ENCODE data around the gene OR2A42.
"Not testable (repeated sequence)": the region's sequence is repeated elsewhere in the genome, so short reads cannot be mapped to it uniquely, and the experiment has no call there.

Gene OR2A42

DNA sequence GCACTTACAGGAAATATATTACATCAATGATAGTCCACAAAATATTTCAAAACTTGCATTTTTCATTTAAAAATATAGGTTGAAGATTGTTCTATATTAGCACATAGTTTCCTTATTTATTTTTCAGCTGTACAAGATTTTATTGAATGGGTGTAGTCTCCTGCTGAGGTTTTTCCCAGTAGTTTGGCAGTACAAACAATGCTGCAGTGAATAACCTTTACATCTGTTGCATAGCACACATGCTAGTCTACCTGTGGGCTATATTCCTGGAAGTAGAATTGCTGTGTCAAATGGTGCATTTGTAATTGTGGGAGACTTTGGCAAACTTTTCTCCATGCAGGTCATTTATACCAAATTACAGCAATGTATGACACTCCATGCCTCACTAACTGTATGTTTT, 18.9 kb downstream of the OR2A42 start:
- DNase-seq = not testable (repeated sequence)

DNA sequence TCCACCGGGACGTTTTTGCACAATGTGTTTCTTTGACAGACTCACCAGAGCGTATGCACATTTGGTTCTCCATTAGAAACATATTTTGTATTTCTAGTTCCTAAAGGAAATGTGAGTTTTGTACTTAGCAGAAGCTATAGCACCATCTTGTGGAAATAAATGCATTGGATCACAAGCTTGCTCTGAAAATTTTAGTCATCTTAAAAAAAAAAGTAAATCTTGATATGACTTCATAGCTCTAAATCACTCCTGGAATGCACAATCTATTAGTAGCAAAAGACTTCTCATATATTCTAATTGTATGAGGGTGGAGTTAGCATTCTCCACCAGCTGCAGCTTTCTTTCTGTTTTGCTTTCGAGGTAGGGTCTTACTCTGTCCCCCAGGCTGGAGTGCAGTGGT, 20.3 kb downstream of the OR2A42 start:
- DNase-seq = not testable (repeated sequence)

DNA sequence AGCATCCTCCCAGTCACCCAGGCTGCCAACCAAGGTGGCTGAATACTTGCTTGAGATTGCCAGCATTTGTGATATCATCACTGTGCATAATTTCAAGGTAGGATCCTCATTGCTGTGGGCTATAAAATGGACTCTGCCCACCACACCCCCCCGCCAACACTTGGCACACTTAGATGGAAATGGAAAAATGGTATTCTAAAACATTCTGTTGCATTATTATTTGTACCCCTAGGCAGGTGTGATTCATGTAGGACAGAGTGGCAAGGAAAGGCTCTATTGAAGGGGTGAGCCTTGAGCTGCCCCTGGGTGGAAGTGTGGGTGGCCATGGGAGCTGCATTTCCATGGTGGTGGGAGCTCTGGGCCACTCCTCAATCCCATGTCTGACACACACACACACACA, 20.8 kb downstream of the OR2A42 start:
- not testable (repeated sequence) for DNase-seq

DNA sequence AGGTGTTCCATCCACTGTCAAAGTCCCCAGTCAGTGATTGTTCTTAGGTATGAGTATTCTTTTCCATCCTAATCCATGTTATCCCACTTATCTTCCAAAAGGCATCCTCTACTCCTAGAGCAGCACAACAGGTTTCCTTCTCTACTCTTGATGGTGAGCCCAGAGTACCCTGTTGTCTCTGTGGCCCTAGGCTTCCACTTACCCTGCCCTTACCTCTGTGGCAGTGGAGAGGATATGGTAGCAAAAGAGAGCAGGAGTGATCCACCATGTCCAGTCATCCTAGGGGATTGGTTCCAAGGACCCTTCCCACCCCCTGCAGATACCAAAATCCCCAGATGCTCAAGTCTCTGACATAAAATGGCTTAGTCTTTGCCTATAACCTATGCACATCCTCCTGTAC, 22.2 kb downstream of the OR2A42 start:
- DNase-seq = not testable (repeated sequence)

DNA sequence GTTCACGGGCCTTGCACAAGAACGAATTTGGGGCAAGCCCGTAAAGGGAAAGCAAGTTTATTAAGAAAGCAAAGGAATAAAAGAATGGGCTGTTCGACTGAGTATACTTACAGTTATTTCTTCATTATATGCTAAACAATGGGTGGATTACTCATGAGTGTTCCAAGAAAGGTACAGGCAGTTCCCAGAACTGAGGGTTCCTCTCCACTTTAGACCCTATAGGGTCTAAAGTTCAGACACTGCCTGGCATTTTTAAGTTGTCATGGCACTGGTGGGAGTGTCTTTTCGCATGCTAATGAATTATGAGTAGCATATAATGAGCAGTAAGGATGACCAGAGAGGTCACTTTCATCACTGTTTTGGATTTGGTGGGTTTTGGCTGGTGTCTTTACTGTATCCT, 34.1 kb downstream of the OR2A42 start:
- DNase-seq = not testable (repeated sequence)

DNA sequence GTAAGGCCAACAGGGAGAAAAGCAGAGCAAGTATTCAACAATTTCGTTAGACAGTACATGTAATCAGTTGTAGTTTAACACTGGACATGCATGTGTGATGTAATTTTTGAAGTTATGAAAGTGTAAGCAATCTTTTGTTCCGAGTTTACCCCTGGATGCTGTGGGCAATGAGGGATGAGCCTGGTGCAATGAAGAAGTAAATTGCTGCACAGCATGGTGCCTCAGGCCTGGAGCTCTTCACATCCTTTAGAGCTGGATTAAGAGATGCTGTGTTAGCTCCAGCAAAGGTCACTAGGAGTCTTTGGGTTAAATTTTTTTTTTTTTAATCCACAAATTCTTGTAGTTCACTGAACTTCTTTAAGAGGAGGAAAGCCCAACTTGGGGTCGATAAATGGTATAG, 36.3 kb downstream of the OR2A42 start:
- DNase-seq = not testable (repeated sequence)

DNA sequence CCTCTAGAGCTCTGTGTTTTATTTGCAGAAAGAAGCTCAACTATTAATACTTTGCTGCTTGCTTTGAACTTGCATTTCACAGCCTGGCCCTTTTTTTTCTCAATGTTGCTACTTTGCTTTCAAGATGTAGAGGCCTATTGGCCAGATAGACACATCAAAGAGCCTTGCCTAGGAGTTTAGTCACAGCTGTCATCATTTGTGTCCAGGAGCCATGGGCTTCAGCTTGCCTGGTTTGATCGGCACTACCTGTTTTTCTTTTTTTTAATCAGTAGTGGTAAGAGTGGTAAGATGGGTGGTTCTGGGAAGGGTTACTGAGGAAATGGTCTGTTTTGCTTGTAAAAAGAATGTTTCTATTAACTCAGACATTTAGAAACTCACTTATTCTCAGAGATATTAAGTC, 37.4 kb downstream of the OR2A42 start:
- DNase-seq = not testable (repeated sequence)

DNA sequence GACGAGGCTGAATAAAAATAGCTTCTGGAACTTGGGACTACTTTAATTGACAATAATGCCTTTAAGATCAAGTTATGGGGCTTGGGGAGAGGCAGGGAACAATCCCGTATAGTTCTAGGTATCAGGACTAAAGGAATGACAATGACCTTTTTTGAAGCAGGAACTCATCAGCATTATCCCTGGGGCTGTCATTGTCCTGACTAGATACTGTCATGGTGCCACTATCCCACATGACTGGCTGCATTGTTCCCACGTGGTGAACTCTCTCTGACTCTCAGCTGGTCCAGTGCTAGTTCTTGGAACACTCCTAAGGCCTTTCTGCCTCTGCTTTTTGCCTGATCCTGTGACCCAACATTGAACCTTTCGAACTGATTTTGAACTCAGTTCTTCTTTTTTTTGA, 40.5 kb downstream of the OR2A42 start:
- not testable (repeated sequence) for DNase-seq

DNA sequence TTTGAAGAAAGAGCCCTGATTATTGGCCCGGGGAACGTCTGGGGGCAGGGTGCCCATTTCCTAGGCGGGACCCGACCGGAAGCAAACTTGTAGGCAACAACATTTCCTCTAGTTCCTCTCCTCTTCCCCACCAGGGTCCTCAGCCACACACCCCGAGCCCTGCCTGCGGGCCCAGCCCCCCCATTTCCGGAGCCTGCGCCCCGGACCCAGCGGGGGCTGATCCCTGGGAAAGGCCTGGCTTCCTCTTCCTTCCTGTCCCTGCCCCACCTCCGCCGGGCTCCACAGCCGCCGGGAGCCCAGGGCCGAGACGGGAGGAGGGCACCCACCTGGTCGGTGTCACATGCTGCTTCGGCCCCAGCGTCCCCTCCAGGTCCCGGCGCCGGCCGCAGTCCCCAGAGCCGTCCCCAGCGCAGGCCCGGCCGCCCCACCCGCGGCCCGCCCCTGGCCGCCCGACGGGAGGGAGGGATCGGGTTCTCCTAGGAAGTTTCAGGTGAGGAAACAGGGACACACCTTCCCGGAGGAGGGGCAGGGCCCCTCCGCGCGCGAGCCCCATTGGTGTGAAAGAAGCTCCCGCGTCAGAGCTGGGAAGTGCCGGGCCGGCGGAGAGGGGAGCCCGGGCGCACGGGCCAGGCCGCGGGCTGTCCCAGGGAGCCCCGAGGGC, 44.1 kb downstream of the OR2A42 start, which contains the start of gene ARHGEF35:
TSS of gene ARHGEF35 (minus strand) at position 622 of the 661 bp plus-strand sequence. CDS start 7,450 bp downstream, outside the sequence.
- peak in 1 of 2 donors; percentile 23 for DNase-seq

DNA sequence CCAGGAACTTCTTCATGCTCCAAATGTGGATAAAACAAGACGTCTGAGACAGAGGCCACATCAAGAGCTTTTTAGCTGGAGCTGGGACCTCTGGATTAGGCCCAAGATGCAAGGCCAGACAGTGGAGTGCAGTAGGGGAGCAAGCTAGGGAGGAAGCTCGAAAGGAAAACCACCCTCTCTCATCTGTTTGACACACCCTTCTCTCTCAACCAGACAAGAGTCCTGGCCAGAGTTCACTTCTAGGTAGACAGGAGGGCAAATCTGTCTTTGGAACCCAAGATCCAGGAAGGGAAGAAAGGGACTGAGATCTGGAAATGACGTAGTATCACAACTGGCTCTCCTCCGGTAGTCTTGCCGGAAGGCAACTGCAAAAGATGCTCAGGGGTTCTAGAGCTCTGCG, 45.0 kb downstream of the OR2A42 start:
- not testable (repeated sequence) for DNase-seq

DNA sequence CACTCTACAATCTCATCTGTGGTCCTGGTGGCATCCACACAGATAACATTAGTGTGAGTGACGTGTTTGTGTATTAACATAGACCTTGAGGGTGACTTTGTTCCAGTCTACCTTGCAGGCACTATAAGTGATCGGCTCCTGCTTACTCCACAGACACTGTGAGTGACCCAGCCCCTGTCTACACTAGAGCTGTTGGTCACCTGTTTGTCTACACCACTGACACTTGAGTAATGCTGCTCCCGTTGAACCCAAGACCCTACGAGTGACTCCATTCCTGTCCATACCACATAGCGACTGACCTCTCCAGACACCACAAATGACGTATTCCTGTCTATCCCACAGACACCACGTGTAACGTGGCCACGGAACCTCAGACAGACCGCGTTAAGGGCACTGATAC, 45.6 kb downstream of the OR2A42 start:
- not testable (repeated sequence) for DNase-seq

DNA sequence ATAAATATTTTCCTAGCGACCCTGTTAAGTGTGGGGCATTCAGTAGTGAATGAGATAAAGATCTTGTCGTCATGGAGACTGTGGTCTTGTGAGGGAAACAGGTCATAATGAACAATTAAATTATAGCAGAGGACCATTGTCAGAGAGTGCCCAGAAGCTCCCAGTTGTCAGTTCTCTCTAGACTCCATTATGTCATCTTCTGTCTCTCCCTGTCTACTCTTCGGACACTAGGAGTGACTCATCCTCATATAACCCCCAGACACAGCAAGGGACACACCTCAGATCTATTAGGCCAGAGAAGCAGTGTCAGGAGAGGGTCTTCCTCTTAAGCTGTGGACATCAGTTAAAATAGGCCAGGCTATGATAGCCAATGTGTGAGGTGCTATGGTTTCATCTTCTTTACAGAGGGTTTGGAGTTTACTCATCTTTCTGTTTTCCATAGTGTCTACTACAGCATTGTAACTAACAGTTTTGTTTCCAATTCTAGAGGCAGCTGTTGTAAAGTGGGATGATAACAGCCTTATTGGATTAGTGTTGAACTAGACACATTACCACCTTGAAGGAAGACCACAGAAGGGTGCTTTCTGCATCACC, 50.7 kb downstream of the OR2A42 start:
- not testable (repeated sequence) for DNase-seq

DNA sequence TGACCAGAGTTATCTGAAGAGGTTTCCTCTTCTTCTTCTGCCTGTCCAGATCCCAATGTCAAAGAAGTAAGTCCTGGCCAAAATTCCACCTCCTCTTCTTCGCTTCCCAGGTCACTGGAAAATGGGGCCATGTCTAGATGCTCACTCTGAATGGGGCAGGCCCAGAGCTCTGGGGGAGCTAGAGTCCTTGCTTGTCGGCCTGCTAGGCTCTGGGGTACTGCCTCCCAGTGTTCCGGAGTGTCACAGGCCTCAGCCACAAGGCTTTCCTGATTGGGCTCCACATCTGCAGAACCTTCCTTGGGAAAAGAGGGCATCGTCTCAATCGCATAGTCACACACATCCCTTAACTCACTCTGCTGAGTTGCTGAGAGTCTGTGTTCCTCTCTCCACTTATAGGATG, 51.6 kb downstream of the OR2A42 start:
- not testable (repeated sequence) for DNase-seq

DNA sequence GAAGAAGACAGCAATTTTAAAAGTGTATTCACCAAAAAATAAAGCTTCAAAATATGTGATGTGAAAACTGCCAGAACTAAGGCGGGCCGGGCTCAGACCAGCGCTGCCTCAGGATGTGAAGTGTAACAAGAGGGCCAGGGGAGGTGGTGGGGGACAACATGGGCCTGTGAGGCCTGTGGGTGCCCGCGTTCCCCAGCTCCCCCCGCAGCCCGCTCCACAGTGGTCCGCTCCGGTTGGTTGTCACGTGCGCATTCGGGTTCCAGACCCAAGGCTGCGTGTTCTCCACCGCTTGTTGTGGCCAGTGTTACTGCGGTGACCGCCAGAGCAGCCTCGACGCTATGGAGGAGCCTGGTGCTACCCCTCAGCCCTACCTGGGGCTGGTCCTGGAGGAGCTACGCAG, 56.2 kb downstream of the OR2A42 start, which contains the start of gene CTAGE4:
TSS of gene CTAGE4 (plus strand) at position 301 of the 400 bp plus-strand sequence. CDS start at position 339, 38 bp downstream.
- not testable (repeated sequence) for DNase-seq

DNA sequence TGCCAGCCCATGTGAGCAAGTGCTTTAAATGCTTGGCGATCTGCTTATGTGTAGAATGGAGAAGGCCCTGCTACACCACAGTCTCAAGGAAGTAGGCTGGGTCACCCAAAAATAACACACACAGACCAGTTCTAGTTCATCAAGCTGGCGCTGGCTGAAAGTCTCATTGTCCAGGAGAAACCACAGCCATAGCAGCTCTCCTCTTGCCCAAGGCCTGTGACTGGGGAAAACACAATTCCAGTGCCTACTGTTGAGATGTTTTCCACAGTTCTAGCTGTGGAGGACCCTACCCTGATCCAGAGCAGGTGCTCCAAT, 60.3 kb downstream of the OR2A42 start:
- DNase-seq = not testable (repeated sequence)

DNA sequence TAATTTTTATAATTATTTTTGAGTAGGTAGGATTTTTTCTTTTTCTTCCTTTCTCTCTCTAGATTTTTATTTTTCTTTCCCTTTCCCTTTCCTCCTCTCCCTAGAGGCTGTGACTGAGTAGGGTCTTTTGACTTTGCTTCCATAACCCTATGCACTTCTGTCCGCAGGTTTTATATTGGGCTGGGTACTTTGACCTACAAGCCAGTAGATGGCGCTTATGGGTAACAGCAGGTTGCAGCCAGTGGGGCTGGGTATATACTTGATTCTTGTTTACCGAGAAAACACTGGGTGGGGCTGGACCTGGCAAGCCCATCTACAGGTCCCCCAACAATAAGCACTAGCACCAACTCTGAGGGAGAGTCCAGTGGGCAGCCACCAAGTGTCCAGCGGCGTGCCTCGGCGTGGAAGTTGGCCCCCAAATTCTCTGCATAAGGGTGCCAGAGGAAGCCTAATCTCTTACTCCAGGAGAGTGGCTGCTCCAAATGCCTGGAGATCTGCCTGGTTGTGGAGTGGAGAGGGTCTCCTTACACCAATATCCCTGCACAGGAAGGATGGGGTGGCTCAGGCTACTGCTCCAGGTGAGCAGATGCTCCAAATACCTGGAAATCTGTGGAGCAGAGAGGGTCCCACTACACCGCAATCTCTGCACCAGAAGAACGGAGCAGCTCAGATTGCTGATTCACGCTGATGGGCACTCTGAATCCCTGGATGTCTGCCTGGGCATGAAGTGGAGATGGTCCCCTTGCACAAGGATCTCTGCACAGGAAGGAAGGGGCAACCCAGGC, 60.8 kb downstream of the OR2A42 start:
- DNase-seq = peak; percentile 39 to 67
